ENCODE data around the gene SLC27A3.

Gene SLC27A3

DNA sequence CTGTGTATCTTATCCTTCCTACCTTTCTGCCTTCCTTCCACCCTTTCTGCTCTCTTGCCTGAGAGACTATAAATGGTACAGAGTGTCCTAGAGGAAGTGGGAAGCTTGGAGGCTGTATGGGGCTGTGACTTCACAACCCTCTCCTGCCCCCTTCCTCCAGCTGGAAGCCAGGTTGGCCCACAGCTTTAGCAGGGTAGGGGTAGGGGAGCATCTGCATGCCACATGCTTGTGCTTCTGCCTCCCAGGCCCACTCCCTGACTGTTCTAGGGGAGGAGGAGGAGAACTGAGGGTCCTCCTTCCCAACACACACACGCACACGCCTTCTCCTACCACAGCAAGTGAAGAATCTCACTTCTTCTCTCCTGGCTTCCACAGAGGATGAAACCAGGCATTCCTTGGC is 3.9 kb upstream of the SLC27A3 start:
- no peak for TF ChIP-seq CTCF (IDR thresholded peaks at IDR 0.05; ENCODE audit: low read depth, low read length, missing control alignments)
- no peak for DNase-seq
- Histone ChIP-seq H3K27me3 (replicated peaks) (no peaks in the 10 kb centered on the region), H3K4me3 (ENCODE audit: low read depth, low read length) (no peak overlapping the region), H3K36me3 (replicated peaks) (peaks cover 23% of the 10 kb centered on the region), H3K27ac (no peak overlapping the region)
- in situ Hi-C loops (cut with HindIII; ENCODE audit: low pct_ligation_motif_present, low sequenced_read_pairs): no loop called here

- H3K36me3 ChIP-seq (replicated peaks): peaks cover 23% of the 10 kb centered on the region
- H3K27me3 ChIP-seq (replicated peaks): no peaks in the 10 kb centered on the region
- H3K4me3 ChIP-seq (ENCODE audit: low read depth, low read length): no peak overlapping the region
- DNase-seq: no peak
- in situ Hi-C loops (cut with HindIII; ENCODE audit: low pct_ligation_motif_present, low sequenced_read_pairs): no loop called here
- H3K27ac ChIP-seq: no peak overlapping the region
- peak; percentile 72 for TF ChIP-seq CTCF (IDR thresholded peaks at IDR 0.05; ENCODE audit: low read depth, low read length, missing control alignments)
Observed at GRCh38 chr1:153771841-153772593, 3.2 kb upstream of the SLC27A3 start.

DNA sequence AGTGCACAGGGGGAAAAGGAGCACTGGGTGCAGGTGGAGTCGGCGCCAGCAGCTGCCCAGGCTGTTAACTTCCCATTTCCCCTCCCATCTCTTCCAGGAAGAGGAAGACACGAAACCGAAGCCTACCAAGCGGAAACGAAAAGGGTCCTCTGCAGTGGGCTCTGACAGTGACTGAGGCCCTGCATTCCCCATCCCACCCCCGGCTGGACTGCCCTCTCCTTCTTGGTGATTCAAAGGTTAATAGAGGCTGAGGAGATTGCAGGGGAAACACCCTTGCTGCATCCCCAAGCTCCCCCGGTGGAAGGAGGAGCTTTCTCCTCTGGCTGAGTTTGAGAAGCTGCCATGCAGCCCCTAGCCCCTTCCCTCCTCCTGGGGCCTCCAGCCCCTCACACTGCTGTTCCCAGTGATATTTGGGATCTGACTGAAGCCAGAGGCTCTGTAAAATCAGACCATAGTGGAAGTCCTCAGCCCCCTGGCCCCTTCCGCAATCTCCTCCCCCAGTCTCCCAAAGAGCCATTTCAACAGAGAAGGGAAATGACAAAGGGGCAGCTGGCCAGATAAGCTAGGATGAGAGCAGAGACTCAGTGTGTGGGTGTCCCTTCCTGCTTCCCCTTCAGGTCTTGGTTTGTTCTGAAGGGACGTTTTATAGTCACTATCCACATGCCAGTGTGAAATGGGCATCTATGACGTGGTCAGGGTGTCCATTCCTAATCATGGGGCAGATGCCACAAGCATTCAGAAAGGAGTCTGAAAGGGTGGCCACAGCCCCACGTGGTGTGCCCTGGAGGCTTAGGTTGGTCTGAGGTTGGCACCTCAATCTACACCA is 1.9 kb upstream of the SLC27A3 start:
- H3K27ac ChIP-seq: no peak overlapping the region
- H3K27me3 ChIP-seq (replicated peaks): no peaks in the 10 kb centered on the region
- H3K4me3 ChIP-seq (ENCODE audit: low read depth, low read length): no peak overlapping the region
- no peak for DNase-seq
- TF ChIP-seq CTCF (IDR thresholded peaks at IDR 0.05; ENCODE audit: low read depth, low read length, missing control alignments): no peak
- in situ Hi-C loops (cut with HindIII; ENCODE audit: low pct_ligation_motif_present, low sequenced_read_pairs): no loop called here
- H3K36me3 ChIP-seq (replicated peaks): peaks cover 13% of the 10 kb centered on the region

GRCh38 chr1:153774026-153774595 is 1.1 kb upstream of the SLC27A3 start:
- Histone ChIP-seq H3K4me3 (ENCODE audit: low read depth, low read length) (no peak overlapping the region), H3K36me3 (replicated peaks) (peaks cover 6% of the 10 kb centered on the region), H3K27ac (no peak overlapping the region), H3K27me3 (replicated peaks) (no peaks in the 10 kb centered on the region)
- in situ Hi-C loops (cut with HindIII; ENCODE audit: low pct_ligation_motif_present, low sequenced_read_pairs): no loop called here
- no peak for DNase-seq
- no peak for TF ChIP-seq CTCF (IDR thresholded peaks at IDR 0.05; ENCODE audit: low read depth, low read length, missing control alignments)

DNA sequence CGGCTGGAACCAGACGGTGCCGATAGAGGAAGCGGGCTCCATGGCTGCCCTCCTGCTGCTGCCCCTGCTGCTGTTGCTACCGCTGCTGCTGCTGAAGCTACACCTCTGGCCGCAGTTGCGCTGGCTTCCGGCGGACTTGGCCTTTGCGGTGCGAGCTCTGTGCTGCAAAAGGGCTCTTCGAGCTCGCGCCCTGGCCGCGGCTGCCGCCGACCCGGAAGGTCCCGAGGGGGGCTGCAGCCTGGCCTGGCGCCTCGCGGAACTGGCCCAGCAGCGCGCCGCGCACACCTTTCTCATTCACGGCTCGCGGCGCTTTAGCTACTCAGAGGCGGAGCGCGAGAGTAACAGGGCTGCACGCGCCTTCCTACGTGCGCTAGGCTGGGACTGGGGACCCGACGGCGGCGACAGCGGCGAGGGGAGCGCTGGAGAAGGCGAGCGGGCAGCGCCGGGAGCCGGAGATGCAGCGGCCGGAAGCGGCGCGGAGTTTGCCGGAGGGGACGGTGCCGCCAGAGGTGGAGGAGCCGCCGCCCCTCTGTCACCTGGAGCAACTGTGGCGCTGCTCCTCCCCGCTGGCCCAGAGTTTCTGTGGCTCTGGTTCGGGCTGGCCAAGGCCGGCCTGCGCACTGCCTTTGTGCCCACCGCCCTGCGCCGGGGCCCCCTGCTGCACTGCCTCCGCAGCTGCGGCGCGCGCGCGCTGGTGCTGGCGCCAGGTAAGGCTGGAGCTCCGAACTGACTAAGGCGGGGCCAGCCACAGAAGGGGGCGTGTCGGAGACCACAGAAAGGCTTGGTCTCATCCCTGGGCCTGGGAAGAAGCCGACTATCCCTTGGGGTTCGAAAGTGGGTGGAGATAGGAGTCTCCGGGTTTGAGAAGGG is 486 bp downstream of the SLC27A3 start:
- H3K27ac ChIP-seq: no peak overlapping the region
- no peaks in the 10 kb centered on the region for H3K27me3 ChIP-seq (replicated peaks)
- H3K36me3 ChIP-seq (replicated peaks): peaks cover 6% of the 10 kb centered on the region
- in situ Hi-C loops (cut with HindIII; ENCODE audit: low pct_ligation_motif_present, low sequenced_read_pairs): no loop called here
- TF ChIP-seq CTCF (IDR thresholded peaks at IDR 0.05; ENCODE audit: low read depth, low read length, missing control alignments): no peak
- peak; percentile 16 for DNase-seq
- H3K4me3 ChIP-seq (ENCODE audit: low read depth, low read length): peak overlapping the region; percentile 65

Measured in brain microvascular endothelial cell (primary cell).